SIG-M5 treated with dmso at 0.1 percent for 504 hours (cell line): ENCODE data around the gene SMYD3.

ENCODE experiments used
- DNase-seq: peaks from one replicate; lab custom pipeline; 2025; ENCODE audit not compliant: unreplicated experiment; lab: John Stamatoyannopoulos, UW

Gene SMYD3

GRCh38 chr1:246417813-246418564 is 89.1 kb downstream of the SMYD3 start:
- no peak for DNase-seq

GRCh38 chr1:246417152-246417812 is 89.8 kb downstream of the SMYD3 start:
- DNase-seq, result no peak

GRCh38 chr1:246416261-246416660 is 90.8 kb downstream of the SMYD3 start:
- no peak for DNase-seq

- DNase-seq, result no peak
Measured at GRCh38 chr1:246415028-246415427, 92.1 kb downstream of the SMYD3 start.

DNA sequence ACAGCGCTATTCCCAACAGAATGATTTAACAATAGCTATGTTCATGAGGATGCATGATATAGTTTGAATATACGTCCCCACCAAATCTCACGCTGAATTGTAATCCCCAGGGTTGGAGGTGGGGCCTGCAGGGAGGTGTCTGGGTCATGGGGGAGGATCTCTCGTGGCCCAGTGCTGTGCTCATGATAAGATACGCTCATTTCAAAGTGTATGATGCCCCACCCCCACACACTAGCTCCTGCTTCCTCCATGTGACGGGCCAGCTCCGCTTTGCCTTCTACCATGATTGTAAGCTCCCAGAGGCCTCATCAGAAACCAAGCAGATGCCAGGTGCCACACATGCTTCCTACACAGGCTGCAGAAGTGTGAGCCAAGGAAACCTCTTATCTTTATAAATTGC is 93.6 kb downstream of the SMYD3 start:
- DNase-seq, result no peak

DNA sequence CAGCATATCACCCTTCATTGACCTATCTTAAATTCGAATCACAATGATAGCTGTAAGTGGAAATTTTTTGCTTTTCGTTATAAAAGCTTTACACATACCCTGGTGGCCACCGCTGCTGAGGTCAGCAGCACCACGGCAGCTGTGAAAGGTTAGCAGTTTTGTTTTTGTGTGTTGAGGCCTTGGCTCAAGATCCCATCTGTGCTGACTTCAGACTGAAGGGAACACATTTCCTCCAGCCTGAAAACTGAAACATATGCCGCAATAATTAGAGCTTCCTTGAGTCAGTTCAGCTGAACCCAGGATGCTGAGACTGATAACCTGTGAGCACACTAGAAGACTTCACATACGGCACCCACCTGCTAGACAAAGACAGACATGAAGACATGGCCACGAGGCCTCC is 103.0 kb downstream of the SMYD3 start:
- DNase-seq, result no peak

DNA sequence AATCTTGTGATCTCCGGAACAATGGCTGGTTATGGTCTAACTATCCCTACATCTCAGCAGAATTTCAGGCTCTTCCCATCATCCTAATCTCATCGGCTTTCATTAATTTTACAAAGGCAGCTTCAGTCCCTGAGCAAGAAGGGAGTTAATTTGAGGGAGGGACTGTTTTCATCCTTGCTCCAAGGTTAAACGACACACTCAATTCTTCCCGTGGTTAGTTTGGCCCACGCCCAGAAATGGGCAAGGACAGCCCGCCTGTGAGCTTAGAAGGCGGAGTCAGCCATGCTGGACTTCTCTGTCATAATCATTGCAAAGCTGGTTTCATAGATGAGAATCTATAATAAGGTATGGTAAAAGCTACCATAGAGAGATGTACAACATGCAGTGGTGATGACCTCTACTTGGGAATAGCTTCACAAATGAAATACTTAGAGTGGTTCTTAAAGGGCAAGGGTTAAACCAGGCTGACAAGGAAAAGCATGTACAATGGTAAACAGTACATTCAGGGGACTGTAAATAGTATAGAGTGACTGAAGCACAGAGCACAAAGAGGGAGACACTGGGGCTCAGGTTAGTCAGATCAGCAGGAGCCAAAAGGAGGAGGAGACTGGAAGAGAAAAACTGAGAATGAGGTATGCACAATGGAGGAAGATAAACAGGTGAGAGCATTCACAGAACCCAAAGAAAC is 108.8 kb downstream of the SMYD3 start:
- no peak for DNase-seq

DNA sequence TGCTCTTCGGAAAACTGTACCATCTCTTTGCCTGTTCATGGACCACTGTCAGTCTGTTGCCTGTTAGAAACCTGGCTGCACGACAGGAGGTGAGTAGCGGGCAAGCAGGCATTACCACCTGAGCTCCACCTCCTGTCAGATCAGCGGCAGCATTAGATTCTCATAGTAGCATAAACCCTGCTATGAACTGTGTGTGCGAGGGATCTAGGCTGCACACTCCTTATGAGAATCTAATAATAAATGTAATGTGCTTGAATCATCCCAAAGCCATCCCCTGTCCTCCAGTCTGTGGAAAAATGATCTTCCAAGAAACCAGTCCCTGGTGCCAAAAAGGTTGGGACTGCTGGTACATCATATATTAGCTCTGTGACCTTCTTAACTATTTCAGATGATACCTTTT is 110.0 kb downstream of the SMYD3 start:
- DNase-seq, result no peak

- no peak for DNase-seq
Measured at GRCh38 chr1:246396322-246396721, 110.8 kb downstream of the SMYD3 start.

DNA sequence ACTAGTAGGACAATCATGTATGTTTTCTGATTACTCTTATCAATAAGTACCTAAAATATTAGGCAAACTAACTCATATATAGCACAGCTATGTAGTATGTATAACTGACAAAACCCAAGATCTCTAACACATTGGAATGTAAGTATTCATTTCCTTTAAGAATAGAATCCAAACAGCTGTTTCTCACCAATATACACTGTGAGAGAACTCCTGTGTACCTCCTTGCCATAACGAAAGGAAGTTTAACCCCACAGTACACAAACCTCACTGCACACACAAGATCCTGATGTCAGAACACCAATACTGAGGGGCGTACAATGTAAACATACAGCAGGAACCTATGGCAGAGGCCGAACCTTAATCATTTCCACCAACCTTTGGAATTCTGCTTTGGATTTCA is 113.0 kb downstream of the SMYD3 start:
- no peak for DNase-seq

- no peak for DNase-seq
Measured at GRCh38 chr1:246390855-246391254, 116.2 kb downstream of the SMYD3 start.

- no peak for DNase-seq
Measured at GRCh38 chr1:246384616-246385015, 122.5 kb downstream of the SMYD3 start.

DNA sequence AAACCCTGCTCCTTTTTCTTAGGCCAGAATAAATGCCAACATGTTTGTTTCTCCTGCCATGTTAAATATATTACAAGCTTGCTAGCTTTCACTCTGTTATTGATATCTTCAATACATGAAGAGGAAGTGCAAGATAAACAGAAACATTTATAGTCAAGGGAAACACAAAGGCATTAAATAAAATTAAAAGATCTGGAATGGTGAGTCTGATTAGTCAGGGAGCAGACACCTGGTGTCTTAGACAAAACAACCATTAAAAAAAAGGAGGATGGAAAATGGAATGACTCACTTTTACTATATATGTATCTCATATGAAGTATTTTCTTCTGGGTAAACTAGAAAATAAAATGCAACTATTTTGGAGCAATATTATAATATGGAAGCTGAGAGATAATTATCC is 123.3 kb downstream of the SMYD3 start:
- DNase-seq, result no peak

DNA sequence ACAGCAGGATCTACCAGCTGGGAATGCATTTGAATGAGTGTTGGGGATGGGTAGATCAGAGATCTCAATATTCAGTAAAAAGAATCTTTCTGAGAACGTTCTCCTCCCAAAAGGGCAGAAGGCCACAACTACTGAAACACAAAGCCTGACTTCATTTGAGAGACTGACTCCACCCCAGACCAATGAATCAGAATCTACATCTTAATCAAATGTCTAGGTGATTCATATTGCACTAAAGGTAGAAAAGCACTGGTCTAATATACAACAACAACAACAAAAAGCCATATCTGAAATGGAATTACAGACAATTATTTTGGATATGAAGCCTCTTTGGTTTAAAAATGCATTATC is 123.9 kb downstream of the SMYD3 start:
- no peak for DNase-seq

DNA sequence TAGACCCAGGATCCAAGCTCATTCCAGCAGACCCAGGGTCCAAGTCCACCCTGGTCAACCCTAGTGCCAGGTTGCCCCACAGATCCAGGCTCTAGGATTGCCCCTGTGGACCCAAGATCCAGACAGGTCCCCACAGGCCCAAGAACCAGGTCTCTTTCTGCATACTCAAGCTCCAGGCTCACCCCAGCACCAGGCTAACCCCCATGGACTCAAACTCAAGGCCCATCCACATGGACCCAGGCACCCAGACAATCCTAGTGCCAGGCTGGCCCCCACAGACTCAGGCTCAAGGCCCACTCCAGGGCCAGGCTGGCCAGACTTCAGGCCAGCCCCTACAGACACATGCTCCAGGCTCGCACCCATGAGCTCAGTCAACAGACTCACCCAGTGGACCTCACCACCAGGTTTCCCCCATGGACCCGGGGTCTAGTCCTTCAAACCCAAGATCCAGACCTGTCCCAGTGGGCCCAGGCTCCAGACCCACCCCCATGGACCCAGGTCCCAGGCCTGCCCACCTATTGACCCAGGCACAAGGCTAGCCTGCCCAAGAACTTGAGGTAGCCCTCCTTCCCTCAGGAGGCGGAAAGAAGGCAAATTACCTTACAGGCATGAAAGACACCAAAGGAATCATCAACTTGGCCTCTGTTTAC is 124.4 kb downstream of the SMYD3 start:
- DNase-seq, result no peak

- DNase-seq, result no peak
Measured at GRCh38 chr1:246381452-246381851, 125.6 kb downstream of the SMYD3 start.

DNA sequence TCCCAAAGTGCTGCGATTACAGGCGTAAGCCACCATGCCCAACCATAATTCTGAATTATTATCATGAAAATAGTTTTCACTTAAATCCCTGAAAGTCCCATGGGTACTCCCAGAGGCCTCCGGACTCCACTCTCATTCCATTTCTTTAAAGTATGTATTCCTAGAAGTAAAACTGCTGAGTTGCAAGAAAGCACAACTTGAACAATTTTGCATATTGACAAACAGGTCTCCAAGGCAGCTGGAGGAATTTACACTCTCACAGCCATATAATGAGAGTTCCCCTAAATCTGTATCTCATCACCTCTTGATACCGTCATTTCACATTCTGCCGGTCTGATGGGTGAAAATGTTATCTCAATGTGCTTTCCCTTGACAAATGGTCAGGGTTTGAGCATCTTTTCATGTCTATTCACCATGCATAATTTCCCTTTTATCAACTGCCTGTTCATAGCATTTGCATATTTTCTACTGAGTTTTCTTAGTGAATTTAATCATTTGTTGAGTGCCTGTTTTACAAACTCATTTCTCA is 129.4 kb downstream of the SMYD3 start:
- no peak for DNase-seq

DNA sequence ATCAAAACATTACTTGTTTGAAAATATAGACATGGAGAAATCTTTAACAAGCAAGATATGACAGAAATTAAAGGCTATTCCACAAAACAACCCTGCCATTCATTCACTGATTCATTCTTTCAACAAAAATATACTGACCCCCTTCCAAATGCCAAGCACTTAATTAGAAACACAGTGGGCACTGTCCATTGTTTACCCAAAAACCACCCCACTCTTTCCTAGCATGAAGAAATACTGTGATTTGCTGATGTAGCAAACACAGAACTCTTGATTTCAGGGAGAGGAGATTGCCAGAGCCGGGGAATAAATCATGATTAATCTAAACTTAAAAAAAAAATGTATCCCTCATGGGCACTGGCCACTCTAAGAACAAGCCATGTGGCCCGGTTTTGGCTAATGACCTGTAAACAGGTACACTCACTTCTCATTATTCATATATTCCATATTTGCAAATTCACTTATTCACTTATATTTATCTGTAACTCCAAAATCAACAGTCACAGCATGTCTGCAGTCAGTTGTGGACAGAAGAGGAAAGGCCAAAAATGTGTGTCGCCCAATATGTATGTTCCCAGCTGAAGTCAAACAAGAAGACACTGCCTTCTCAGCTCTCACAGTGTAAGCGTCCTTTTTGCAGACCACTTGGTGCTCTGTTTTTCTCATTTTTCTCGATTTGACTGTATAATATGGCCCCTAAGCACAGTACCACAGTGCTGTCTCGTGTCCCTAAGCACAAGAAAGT is 133.1 kb downstream of the SMYD3 start:
- DNase-seq, result no peak

DNA sequence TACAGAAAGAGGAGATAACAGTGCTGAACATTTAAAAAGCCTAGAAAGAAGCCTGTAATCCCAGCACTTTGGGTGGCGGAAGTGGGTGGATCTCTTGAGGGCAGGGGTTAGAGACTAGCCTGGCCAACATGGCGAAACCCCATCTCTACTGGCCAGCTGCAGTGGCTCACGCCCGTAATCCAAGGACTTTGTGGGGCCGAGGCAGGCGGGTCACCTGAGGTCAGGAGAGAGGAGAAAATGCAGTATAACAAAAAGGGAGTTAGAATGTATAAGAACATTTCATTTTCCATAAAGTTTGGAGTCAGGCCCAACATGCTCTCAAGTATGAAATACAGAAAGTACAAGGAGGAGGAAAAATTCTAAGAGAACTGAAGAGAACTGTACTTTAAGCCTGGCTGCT is 134.5 kb downstream of the SMYD3 start:
- no peak for DNase-seq

DNA sequence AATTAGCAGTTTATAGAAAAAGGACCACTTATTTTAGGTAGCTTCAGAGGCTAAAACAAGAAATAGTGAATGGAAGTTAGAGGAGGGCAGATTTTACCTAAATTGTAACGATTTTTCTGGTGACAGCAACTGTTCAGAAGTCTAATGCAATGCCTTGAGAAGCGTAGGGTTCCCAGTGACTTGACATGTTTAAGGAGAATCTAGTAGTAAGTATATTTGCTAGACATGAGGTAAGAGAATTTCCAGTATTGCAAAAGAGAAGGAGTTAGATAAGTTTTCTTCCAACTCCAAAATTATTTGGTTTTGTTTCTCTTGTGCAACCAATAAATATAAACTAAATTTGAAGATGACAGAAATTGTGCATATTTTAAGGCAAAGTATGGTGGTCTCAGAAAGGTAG is 140.0 kb downstream of the SMYD3 start:
- DNase-seq, result peak; percentile 26

DNA sequence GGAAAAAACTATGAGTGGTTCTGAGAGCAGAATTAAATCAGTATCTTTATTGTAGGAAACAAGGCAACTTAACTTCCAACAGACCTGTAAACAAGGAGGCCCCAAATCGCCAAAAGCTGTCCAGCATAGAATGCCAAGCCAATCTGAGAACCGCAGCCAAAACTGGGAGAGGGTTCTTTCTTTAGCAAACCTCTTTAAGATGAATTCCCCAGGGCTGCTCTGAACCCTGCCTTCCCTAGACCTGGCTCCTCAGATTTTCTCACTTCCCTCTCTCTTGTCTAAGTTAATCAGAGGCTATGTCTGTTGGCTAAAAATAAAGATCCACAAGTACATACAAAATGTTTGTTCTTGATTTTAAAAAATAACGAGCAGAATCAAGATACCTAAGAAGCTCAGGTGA is 141.4 kb downstream of the SMYD3 start:
- no peak for DNase-seq
